Esophagus (tissue), 2 donors: Measurements from ENCODE around the gene TMC8. TPM values are rescaled to one million over a fixed set of nuclear protein-coding genes. Genes with fewer than 3 reads are reported as not detected.

Source experiments
- H3K27ac ChIP-seq, 2 donors: one replicate each; pipeline ENCODE4 v1.5.1; 2013; ENCODE audit warnings: low read depth in 2 of 2, mild to moderate bottlenecking in 2 of 2, inconsistent platforms in 1 of 2, low read length in 1 of 2, moderate library complexity in 1 of 2
- H3K27me3 ChIP-seq, 2 donors: one replicate each; pipeline ENCODE4 v1.6.1; 2013; ENCODE audit warnings: low read length in 2 of 2, control low read depth in 1 of 2, mild to moderate bottlenecking in 1 of 2; ENCODE audit not compliant: insufficient read depth in 2 of 2, control insufficient read depth in 1 of 2
- H3K36me3 ChIP-seq, 2 donors: one replicate each; pipeline ENCODE4 v1.6.1; 2013; ENCODE audit warnings: low read length in 1 of 2; ENCODE audit not compliant: control insufficient read depth in 2 of 2, insufficient read depth in 2 of 2
- H3K4me1 ChIP-seq, 2 donors: one replicate each; pipeline ENCODE4 v1.6.1; 2013; ENCODE audit warnings: low read length in 1 of 2; ENCODE audit not compliant: control insufficient read depth in 2 of 2, insufficient read depth in 2 of 2
- H3K4me3 ChIP-seq, 2 donors: one replicate each; pipeline ENCODE4 v1.5.1; 2013; ENCODE audit warnings: low read length in 2 of 2, mild to moderate bottlenecking in 2 of 2, low read depth in 1 of 2, moderate library complexity in 1 of 2
- H3K9me3 ChIP-seq, 2 donors: one replicate each; pipeline ENCODE4 v1.6.1; 2013; ENCODE audit warnings: mild to moderate bottlenecking in 2 of 2, low read depth in 1 of 2, low read length in 1 of 2, moderate library complexity in 1 of 2; ENCODE audit not compliant: control insufficient read depth in 2 of 2, insufficient read depth in 1 of 2
- WGBS, 2 donors: extraction: QIAGEN DNeasy Blood & Tissue Kit; methylation state at CpG; one replicate each; pipeline ENCODE4 v1.1.7; 2013; 5-methylcytosine and 5-hydroxymethylcytosine counted together
- polyA plus RNA-seq, 2 donors: library from polyadenylated mRNA; stranded (reverse); fragments of 200-250 nt; gene quantifications; one replicate each; pipeline ENCODE4 v1.2.3, GENCODE V29; 2013
- donor health status: healthy with polysubstance abuse.
- donor health status: Bipolar disorder and iron deficiency.

TMC8 gene
- polyA plus RNA-seq, 2 donors, result 2.1 to 6.1 TPM

GRCh38 chr17:78147315-78147998 lies 16.9 kb downstream of the TMC8 start:
- no peaks in the 10 kb centered on the region for H3K36me3 ChIP-seq
- H3K27ac ChIP-seq, result peak overlapping the region in 1 of 2 donors; percentile 7
- 51 to 54% methylated on average over 7 to 8 of the region's 8 CpGs for WGBS, 2 donors
- no peaks in the 10 kb centered on the region for H3K27me3 ChIP-seq
- H3K4me1 ChIP-seq, result peaks cover 5 to 20% of the 10 kb centered on the region in 2 donors
- H3K4me3 ChIP-seq, result no peak overlapping the region
- no peaks in the 10 kb centered on the region for H3K9me3 ChIP-seq

GRCh38 chr17:78148286-78149016 lies 17.9 kb downstream of the TMC8 start:
- no peak overlapping the region for H3K27ac ChIP-seq

GRCh38 chr17:78151514-78152008 lies 21.0 kb downstream of the TMC8 start:
- H3K4me1 ChIP-seq, result peaks cover 0 to 2% of the 10 kb centered on the region in 2 donors
- H3K4me3 ChIP-seq, result no peak overlapping the region
- peak overlapping the region; percentile 3 to 32 for H3K27ac ChIP-seq
- H3K9me3 ChIP-seq, result no peaks in the 10 kb centered on the region
- H3K36me3 ChIP-seq, result no peaks in the 10 kb centered on the region
- 55 to 58% methylated on average over 7 of the region's 7 CpGs for WGBS, 2 donors
- H3K27me3 ChIP-seq, result no peaks in the 10 kb centered on the region

More at GRCh38 chr17:78148286-78149016, 17.9 kb downstream of the TMC8 start:
- no peaks in the 10 kb centered on the region for H3K9me3 ChIP-seq
- no peaks in the 10 kb centered on the region for H3K27me3 ChIP-seq
- no peaks in the 10 kb centered on the region for H3K36me3 ChIP-seq
- peaks cover 5 to 18% of the 10 kb centered on the region in 2 donors for H3K4me1 ChIP-seq
- 76 to 85% methylated on average over 14 of the region's 14 CpGs for WGBS, 2 donors
- H3K4me3 ChIP-seq, result no peak overlapping the region

GRCh38 chr17:78154903-78155811 lies 24.6 kb downstream of the TMC8 start:
- Histone ChIP-seq H3K27me3 (no peaks in the 10 kb centered on the region), H3K27ac (peak overlapping the region in 1 of 2 donors; percentile 36), H3K4me3 (no peak overlapping the region), H3K9me3 (no peaks in the 10 kb centered on the region), H3K4me1 (peaks cover 0 to 2% of the 10 kb centered on the region in 2 donors), H3K36me3 (no peaks in the 10 kb centered on the region)
- 72 to 84% methylated on average over 11 of the region's 11 CpGs for WGBS, 2 donors

- Histone ChIP-seq H3K27ac (peak overlapping the region; percentile 45 to 72), H3K27me3 (no peaks in the 10 kb centered on the region), H3K4me3 (no peak overlapping the region), H3K4me1 (peaks cover 0 to 6% of the 10 kb centered on the region in 2 donors), H3K9me3 (no peaks in the 10 kb centered on the region), H3K36me3 (no peaks in the 10 kb centered on the region)
- 47 to 58% methylated on average over 10 of the region's 10 CpGs for WGBS, 2 donors
These were observed 29.1 kb downstream of the TMC8 start for GRCh38 chr17:78159575-78160158.

GRCh38 chr17:78163881-78164747 lies 33.5 kb downstream of the TMC8 start:
- H3K4me3 ChIP-seq, result no peak overlapping the region
- H3K27ac ChIP-seq, result no peak overlapping the region
- WGBS, 2 donors, result 59 to 69% methylated on average over 21 to 22 of the region's 22 CpGs
- no peaks in the 10 kb centered on the region for H3K9me3 ChIP-seq
- H3K27me3 ChIP-seq, result no peaks in the 10 kb centered on the region
- peaks cover under 1 to 10% of the 10 kb centered on the region in 2 donors for H3K4me1 ChIP-seq
- no peaks in the 10 kb centered on the region for H3K36me3 ChIP-seq

GRCh38 chr17:78164748-78165607 lies 34.4 kb downstream of the TMC8 start:
- H3K27me3 ChIP-seq, result no peaks in the 10 kb centered on the region
- H3K4me1 ChIP-seq, result peaks cover 6 to 18% of the 10 kb centered on the region in 2 donors
- 90 to 93% methylated on average over 15 to 16 of the region's 16 CpGs for WGBS, 2 donors
- H3K4me3 ChIP-seq, result no peak overlapping the region
- H3K9me3 ChIP-seq, result no peaks in the 10 kb centered on the region
- no peaks in the 10 kb centered on the region for H3K36me3 ChIP-seq
- H3K27ac ChIP-seq, result no peak overlapping the region

GRCh38 chr17:78166416-78166815 lies 35.8 kb downstream of the TMC8 start:
- peaks cover 6 to 18% of the 10 kb centered on the region in 2 donors for H3K4me1 ChIP-seq
- H3K27ac ChIP-seq, result no peak overlapping the region
- peaks cover 0 to 9% of the 10 kb centered on the region in 2 donors for H3K36me3 ChIP-seq
- no peaks in the 10 kb centered on the region for H3K9me3 ChIP-seq
- no peak overlapping the region for H3K4me3 ChIP-seq
- no peaks in the 10 kb centered on the region for H3K27me3 ChIP-seq
- 57 to 65% methylated on average over 6 of the region's 6 CpGs for WGBS, 2 donors
